A549 (cell line): Measurements from ENCODE around the gene SF3A2.

Source experiments
- CEBPB ChIP-seq, 2 experiments: fragments of >200 bp in 1 of 2; sonication (Bioruptor Twin) in 1 of 2; formaldehyde crosslinking in 1 of 2; IDR thresholded peaks; 2 replicates each; pipeline ENCODE4 v1.6.1; 2012 to 2016
- CTCF ChIP-seq: fragments of >200 bp; sonication (Bioruptor Twin); formaldehyde crosslinking; IDR thresholded peaks from 3 replicates; pipeline ENCODE4 v1.5.1; 2016

GRCh38 chr19:2215281-2215751 lies 21.3 kb upstream of the SF3A2 start:
- no peak for TF ChIP-seq CTCF
- TF ChIP-seq CEBPB (IDR thresholded peaks at IDR 0.05), result no peak
